Astrocyte (in vitro differentiated cells and primary cell): Measurements from ENCODE around the gene CEP128. TPM values are rescaled to one million over a fixed set of nuclear protein-coding genes. Genes with fewer than 3 reads are reported as not detected.
A peak's percentile ranks its signal among the peaks of the same experiment; 100 is the strongest.

Experiments used
- DNase-seq: peaks from one replicate; pipeline ENCODE4 v3.0.0-alpha.2; 2010; ENCODE audit warnings: low read depth
- FAIRE-seq: peaks from 2 replicates; lab custom pipeline; 2011; peaks lifted over from hg19 to GRCh38; lab: Jason Lieb, UNC
- H2AFZ ChIP-seq: 2 replicates; pipeline ENCODE4 v1.6.0; 2012; ENCODE audit warnings: low read depth, low read length, inconsistent platforms
- H3K27ac ChIP-seq: 2 replicates; pipeline ENCODE4 v1.5.1; 2011; ENCODE audit warnings: low read depth, low read length, inconsistent platforms
- H3K27me3 ChIP-seq: 2 replicates; pipeline ENCODE4 v1.6.0; 2011; ENCODE audit warnings: low read length, inconsistent platforms; ENCODE audit not compliant: insufficient read depth
- H3K36me3 ChIP-seq: 2 replicates; pipeline ENCODE4 v1.5.1; 2011; ENCODE audit warnings: low read length, inconsistent platforms; ENCODE audit not compliant: insufficient read depth
- H3K4me1 ChIP-seq: 2 replicates; pipeline ENCODE4 v1.5.1; 2011; ENCODE audit warnings: low read length, inconsistent platforms; ENCODE audit not compliant: insufficient read depth
- H3K4me2 ChIP-seq: 2 replicates; pipeline ENCODE4 v1.6.0; 2012; ENCODE audit warnings: low read length, inconsistent platforms
- H3K4me3 ChIP-seq: 2 replicates; pipeline ENCODE4 v1.5.1; 2011; ENCODE audit warnings: low read depth, mild to moderate bottlenecking, low read length, inconsistent platforms; ENCODE audit not compliant: insufficient read depth
- H3K79me2 ChIP-seq: 2 replicates; pipeline ENCODE4 v1.6.0; 2012; ENCODE audit warnings: mild to moderate bottlenecking, low read length, inconsistent platforms; ENCODE audit not compliant: insufficient read depth
- H3K9ac ChIP-seq: 2 replicates; pipeline ENCODE4 v1.6.0; 2012; ENCODE audit warnings: mild to moderate bottlenecking, low read length, inconsistent platforms
- H3K9me3 ChIP-seq: 2 replicates; pipeline ENCODE4 v1.5.1; 2012; ENCODE audit warnings: low read depth, mild to moderate bottlenecking, low read length, inconsistent platforms; ENCODE audit not compliant: insufficient read depth
- H4K20me1 ChIP-seq: 2 replicates; pipeline ENCODE4 v1.6.0; 2012; ENCODE audit warnings: low read length, inconsistent platforms; ENCODE audit not compliant: insufficient read depth
- H3K27ac Mint-ChIP-seq: one replicate; pipeline ENCODE4 v1.8.0; 2021; ENCODE audit warnings: mild to moderate bottlenecking, mixed read lengths; ENCODE audit not compliant: unreplicated experiment
- H3K27me3 Mint-ChIP-seq: one replicate; pipeline ENCODE4 v1.8.0; 2021; ENCODE audit warnings: low read depth, mixed read lengths; ENCODE audit not compliant: unreplicated experiment
- H3K36me3 Mint-ChIP-seq: one replicate; pipeline ENCODE4 v1.8.0; 2021; ENCODE audit warnings: low read depth, mixed read lengths; ENCODE audit not compliant: unreplicated experiment
- H3K4me1 Mint-ChIP-seq: one replicate; pipeline ENCODE4 v1.8.0; 2021; ENCODE audit warnings: low read depth, mixed read lengths; ENCODE audit not compliant: unreplicated experiment
- H3K4me3 Mint-ChIP-seq: one replicate; pipeline ENCODE4 v1.8.0; 2021; ENCODE audit warnings: mild to moderate bottlenecking, moderate library complexity, mixed read lengths; ENCODE audit not compliant: unreplicated experiment
- H3K9me3 Mint-ChIP-seq: one replicate; pipeline ENCODE4 v1.8.0; 2021; ENCODE audit warnings: mild to moderate bottlenecking, mixed read lengths; ENCODE audit not compliant: unreplicated experiment
- EZH2 ChIP-seq: IDR thresholded peaks from 2 replicates; pipeline ENCODE4 v1.6.1; 2012; ENCODE audit warnings: mild to moderate bottlenecking, low read length, inconsistent platforms; ENCODE audit not compliant: insufficient read depth
- total RNA-seq: library from RNA; stranded (reverse); gene quantifications from 2 replicates; pipeline ENCODE4 v1.2.1, GENCODE V29; 2021
- TF ChIP-seq, protein P1 (sequence below): IDR thresholded peaks from 2 replicates; pipeline ENCODE4 v1.5.1; 2011; ENCODE audit warnings: low read depth, mild to moderate bottlenecking, inconsistent platforms, low read length, moderate library complexity; ENCODE audit not compliant: insufficient read depth

Gene CEP128
- total RNA-seq, 1 donor from 2014 or later: 6.4 TPM

- Histone ChIP-seq H3K36me3 (no peaks in the 10 kb centered on the region), H3K4me3 (no peak overlapping the region), H3K27ac (no peak overlapping the region), H3K27me3 (peaks cover 9% of the 10 kb centered on the region), H3K79me2 (no peaks in the 10 kb centered on the region), H4K20me1 (no peaks in the 10 kb centered on the region), H2AFZ (no peak overlapping the region), H3K4me1 (no peaks in the 10 kb centered on the region), H3K4me2 (no peak overlapping the region), H3K9me3 (no peaks in the 10 kb centered on the region), H3K9ac (no peak overlapping the region)
- no peak for TF ChIP-seq EZH2
- TF ChIP-seq, protein P1, sequence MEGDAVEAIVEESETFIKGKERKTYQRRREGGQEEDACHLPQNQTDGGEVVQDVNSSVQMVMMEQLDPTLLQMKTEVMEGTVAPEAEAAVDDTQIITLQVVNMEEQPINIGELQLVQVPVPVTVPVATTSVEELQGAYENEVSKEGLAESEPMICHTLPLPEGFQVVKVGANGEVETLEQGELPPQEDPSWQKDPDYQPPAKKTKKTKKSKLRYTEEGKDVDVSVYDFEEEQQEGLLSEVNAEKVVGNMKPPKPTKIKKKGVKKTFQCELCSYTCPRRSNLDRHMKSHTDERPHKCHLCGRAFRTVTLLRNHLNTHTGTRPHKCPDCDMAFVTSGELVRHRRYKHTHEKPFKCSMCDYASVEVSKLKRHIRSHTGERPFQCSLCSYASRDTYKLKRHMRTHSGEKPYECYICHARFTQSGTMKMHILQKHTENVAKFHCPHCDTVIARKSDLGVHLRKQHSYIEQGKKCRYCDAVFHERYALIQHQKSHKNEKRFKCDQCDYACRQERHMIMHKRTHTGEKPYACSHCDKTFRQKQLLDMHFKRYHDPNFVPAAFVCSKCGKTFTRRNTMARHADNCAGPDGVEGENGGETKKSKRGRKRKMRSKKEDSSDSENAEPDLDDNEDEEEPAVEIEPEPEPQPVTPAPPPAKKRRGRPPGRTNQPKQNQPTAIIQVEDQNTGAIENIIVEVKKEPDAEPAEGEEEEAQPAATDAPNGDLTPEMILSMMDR: no peak
- Mint-ChIP-seq H3K36me3 (no peaks in the 10 kb centered on the region), H3K27me3 (no peaks in the 10 kb centered on the region), H3K27ac (no peak overlapping the region), H3K4me3 (no peak overlapping the region), H3K4me1 (no peaks in the 10 kb centered on the region), H3K9me3 (no peaks in the 10 kb centered on the region)
- FAIRE-seq (no peak), DNase-seq (no peak)
Measured at GRCh38 chr14:80988192-80988591, 46.7 kb upstream of the CEP128 start.

GRCh38 chr14:80987235-80988032 is 45.9 kb upstream of the CEP128 start:
- Mint-ChIP-seq H3K36me3 (no peaks in the 10 kb centered on the region), H3K4me3 (no peak overlapping the region), H3K27ac (no peak overlapping the region), H3K4me1 (no peaks in the 10 kb centered on the region), H3K27me3 (no peaks in the 10 kb centered on the region), H3K9me3 (no peaks in the 10 kb centered on the region)
- TF ChIP-seq EZH2: no peak
- TF ChIP-seq, protein P1: peak; percentile 97
- H3K4me3 ChIP-seq: no peak overlapping the region
- no peaks in the 10 kb centered on the region for H3K36me3 ChIP-seq
- H3K4me1 ChIP-seq: no peaks in the 10 kb centered on the region
- no peaks in the 10 kb centered on the region for H3K79me2 ChIP-seq
- H4K20me1 ChIP-seq: no peaks in the 10 kb centered on the region
- DNase-seq (peak; percentile 45), FAIRE-seq (peak; percentile 52)
- no peak overlapping the region for H3K27ac ChIP-seq
- H3K9ac ChIP-seq: no peak overlapping the region
- peaks cover 9% of the 10 kb centered on the region for H3K27me3 ChIP-seq
- no peaks in the 10 kb centered on the region for H3K9me3 ChIP-seq
- peak overlapping the region; percentile 24 for H2AFZ ChIP-seq
- H3K4me2 ChIP-seq: peak overlapping the region; percentile 55

- Histone ChIP-seq H3K4me2 (no peak overlapping the region), H3K27ac (no peak overlapping the region), H3K79me2 (no peaks in the 10 kb centered on the region), H3K4me3 (no peak overlapping the region), H3K36me3 (no peaks in the 10 kb centered on the region), H3K9me3 (no peaks in the 10 kb centered on the region), H4K20me1 (no peaks in the 10 kb centered on the region), H3K27me3 (peaks cover 2% of the 10 kb centered on the region), H2AFZ (no peak overlapping the region), H3K9ac (no peak overlapping the region), H3K4me1 (no peaks in the 10 kb centered on the region)
- TF ChIP-seq EZH2: no peak
- TF ChIP-seq, protein P1: no peak
- Mint-ChIP-seq H3K36me3 (no peaks in the 10 kb centered on the region), H3K4me1 (no peaks in the 10 kb centered on the region), H3K4me3 (no peak overlapping the region), H3K27me3 (peaks cover 2% of the 10 kb centered on the region), H3K9me3 (peaks cover 2% of the 10 kb centered on the region), H3K27ac (no peak overlapping the region)
- no peak for FAIRE-seq
- no peak for DNase-seq
Measured at GRCh38 chr14:80982711-80983110, 41.2 kb upstream of the CEP128 start.
